ENCODE results near the gene BTBD8. TPM values are rescaled to one million over a fixed set of nuclear protein-coding genes. Genes with fewer than 3 reads are reported as not detected.

Gene BTBD8
- total and polyA plus RNA-seq, 3 donors from 2014 or later: 4.5 to 15.3 (median 14.6) TPM

DNA sequence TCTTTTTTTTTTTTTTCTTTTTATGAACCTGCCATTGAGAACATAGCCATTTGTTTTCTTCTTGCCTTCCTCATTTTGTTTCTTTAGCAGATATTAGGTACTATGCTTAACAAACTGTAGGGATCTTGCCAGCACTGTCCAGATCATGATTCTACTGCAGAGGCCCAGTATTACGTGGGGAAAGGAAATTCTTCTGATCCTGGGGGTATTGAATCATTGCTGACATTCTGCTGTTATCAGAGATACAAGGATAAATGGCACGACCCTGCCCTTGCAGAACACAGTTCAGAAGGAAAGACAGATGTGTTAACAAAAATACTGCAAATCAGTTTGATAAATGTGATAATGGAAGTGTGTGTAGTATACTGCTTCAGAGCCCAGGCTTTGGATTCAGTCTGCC is 56.2 kb downstream of the BTBD8 start:
- H3K4me1 ChIP-seq: no peaks in the 10 kb centered on the region
- H3K4me3 ChIP-seq: no peak overlapping the region

DNA sequence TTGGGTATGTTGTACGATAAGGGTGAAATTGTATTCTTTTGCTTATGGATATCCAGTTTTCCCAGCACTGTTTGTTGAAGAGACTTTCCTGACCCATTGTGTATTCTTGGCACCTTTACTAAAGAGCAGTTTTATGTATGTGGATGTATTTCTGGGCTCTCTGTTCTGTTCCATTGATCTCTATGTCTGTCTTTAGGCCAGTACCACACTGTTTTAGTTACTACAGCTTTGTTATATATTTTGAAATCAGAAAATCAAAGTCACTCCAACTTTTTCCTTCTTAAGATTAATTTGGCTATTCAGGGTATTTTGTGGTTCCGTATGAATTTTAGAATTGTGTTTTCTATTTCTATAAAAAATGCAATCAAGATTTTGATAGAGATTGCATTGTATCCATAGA is 74.8 kb downstream of the BTBD8 start:
- no peaks in the 10 kb centered on the region for H3K36me3 ChIP-seq (ENCODE audit: low read depth, missing control alignments)

More for the DNA sequence above, 56.2 kb downstream of the BTBD8 start:
- no peak for DNase-seq
- no peak for TF ChIP-seq POLR2A (IDR thresholded peaks at IDR 0.05)
- TF ChIP-seq, protein P1, sequence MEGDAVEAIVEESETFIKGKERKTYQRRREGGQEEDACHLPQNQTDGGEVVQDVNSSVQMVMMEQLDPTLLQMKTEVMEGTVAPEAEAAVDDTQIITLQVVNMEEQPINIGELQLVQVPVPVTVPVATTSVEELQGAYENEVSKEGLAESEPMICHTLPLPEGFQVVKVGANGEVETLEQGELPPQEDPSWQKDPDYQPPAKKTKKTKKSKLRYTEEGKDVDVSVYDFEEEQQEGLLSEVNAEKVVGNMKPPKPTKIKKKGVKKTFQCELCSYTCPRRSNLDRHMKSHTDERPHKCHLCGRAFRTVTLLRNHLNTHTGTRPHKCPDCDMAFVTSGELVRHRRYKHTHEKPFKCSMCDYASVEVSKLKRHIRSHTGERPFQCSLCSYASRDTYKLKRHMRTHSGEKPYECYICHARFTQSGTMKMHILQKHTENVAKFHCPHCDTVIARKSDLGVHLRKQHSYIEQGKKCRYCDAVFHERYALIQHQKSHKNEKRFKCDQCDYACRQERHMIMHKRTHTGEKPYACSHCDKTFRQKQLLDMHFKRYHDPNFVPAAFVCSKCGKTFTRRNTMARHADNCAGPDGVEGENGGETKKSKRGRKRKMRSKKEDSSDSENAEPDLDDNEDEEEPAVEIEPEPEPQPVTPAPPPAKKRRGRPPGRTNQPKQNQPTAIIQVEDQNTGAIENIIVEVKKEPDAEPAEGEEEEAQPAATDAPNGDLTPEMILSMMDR (IDR thresholded peaks at IDR 0.05): no peak
- Histone ChIP-seq H3K36me3 (ENCODE audit: low read depth, missing control alignments) (no peaks in the 10 kb centered on the region), H3K27me3 (no peaks in the 10 kb centered on the region), H3K27ac (no peak overlapping the region), H3K9me3 (no peaks in the 10 kb centered on the region)
- intact Hi-C loops (cut with DNase I; ENCODE audit: low total_unique reads): no loop called here
- whole genome bisulfite sequencing, 2 donors: 66 to 70% methylated on average over 2 of the region's 2 CpGs

DNA sequence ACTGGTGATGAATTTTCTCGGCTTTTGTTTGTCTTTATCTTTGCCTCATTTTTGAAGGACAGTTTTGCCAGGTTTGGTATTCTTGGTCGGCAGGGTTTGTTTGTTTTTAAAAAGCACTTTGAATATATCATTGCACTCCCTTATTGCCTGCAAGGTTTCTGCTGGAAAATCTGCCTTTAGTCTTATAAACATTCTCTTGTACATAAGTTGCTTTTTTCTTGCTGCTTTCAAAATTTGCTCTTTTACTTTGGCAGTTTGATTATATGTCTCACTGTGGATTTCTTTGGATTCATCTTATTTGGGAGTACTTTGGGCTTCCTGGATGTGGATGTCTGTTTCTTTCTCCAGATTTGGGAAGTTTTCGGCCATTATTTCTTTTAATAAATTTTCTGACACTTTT is 79.4 kb downstream of the BTBD8 start:
- no peak overlapping the region for H3K27ac ChIP-seq
- H3K4me3 ChIP-seq: no peak overlapping the region

More for the DNA sequence above, 74.8 kb downstream of the BTBD8 start:
- H3K4me1 ChIP-seq: no peaks in the 10 kb centered on the region
- intact Hi-C loops (cut with DNase I; ENCODE audit: low total_unique reads): no loop called here
- 93 to 99% methylated on average over 2 of the region's 2 CpGs for WGBS, 2 donors
- no peaks in the 10 kb centered on the region for H3K27me3 ChIP-seq
- no peak for DNase-seq
- no peaks in the 10 kb centered on the region for H3K9me3 ChIP-seq
- H3K4me3 ChIP-seq: no peak overlapping the region
- no peak for TF ChIP-seq POLR2A (IDR thresholded peaks at IDR 0.05)
- TF ChIP-seq, protein P1 (IDR thresholded peaks at IDR 0.05): no peak
- no peak overlapping the region for H3K27ac ChIP-seq

DNA sequence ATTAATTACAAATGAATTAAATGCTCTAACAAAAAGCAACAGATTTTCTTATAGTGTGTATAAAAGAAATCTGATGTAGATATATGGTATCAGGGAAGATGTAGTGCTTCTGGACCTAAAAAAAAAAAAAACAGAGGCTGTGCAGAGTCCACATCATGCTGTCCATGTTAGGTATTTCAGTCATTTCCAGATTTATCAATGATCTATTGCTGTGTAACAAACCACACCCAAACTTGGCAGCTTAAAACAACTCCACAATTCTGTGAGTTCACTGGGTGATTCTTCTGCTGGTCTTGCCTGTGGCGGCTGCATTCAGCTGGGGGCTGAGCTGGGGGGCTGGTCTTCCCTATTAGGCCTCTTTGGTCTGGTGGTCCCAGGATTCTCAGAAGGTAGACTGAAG is 85.2 kb downstream of the BTBD8 start:
- H3K27me3 ChIP-seq: no peaks in the 10 kb centered on the region
- H3K9me3 ChIP-seq: no peaks in the 10 kb centered on the region
- H3K4me3 ChIP-seq: no peak overlapping the region
- no peaks in the 10 kb centered on the region for H3K36me3 ChIP-seq (ENCODE audit: low read depth, missing control alignments)
- H3K4me1 ChIP-seq: no peaks in the 10 kb centered on the region
- no peak for DNase-seq
- no peak overlapping the region for H3K27ac ChIP-seq
- TF ChIP-seq POLR2A (IDR thresholded peaks at IDR 0.05): no peak
- TF ChIP-seq, protein P1 (IDR thresholded peaks at IDR 0.05): no peak
- intact Hi-C loops (cut with DNase I; ENCODE audit: low total_unique reads): no loop called here
- 96 to 100% methylated on average over 1 of the region's 1 CpG for WGBS, 2 donors

More for the DNA sequence above, 79.4 kb downstream of the BTBD8 start:
- WGBS, 2 donors: 85 to 94% methylated on average over 3 of the region's 3 CpGs
- no peak for DNase-seq
- intact Hi-C loops (cut with DNase I; ENCODE audit: low total_unique reads): no loop called here
- Histone ChIP-seq H3K4me1 (no peaks in the 10 kb centered on the region), H3K27me3 (no peaks in the 10 kb centered on the region), H3K9me3 (no peaks in the 10 kb centered on the region), H3K36me3 (ENCODE audit: low read depth, missing control alignments) (no peaks in the 10 kb centered on the region)
- TF ChIP-seq, protein P1 (IDR thresholded peaks at IDR 0.05): no peak
- TF ChIP-seq POLR2A (IDR thresholded peaks at IDR 0.05): no peak

DNA sequence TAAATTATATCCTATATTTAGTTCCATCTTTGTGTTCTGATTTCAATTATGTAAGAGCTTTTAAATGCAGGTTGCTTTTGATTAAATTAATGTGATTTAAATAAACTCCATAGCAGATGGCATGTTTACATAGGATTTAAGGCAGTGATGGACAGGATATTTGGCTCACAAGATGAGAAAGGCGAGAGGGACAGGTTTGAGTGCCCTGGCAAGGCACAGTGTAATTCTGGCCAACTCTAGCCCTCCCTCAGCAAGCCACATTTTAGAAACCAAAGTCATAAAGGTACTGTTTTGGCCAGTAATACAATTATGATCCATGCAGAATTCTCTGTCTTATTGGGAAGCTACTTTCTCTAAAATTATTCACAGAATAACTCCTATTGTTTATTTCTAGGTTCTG is 87.0 kb downstream of the BTBD8 start:
- Histone ChIP-seq H3K27ac (no peak overlapping the region), H3K36me3 (ENCODE audit: low read depth, missing control alignments) (no peaks in the 10 kb centered on the region), H3K27me3 (no peaks in the 10 kb centered on the region), H3K9me3 (no peaks in the 10 kb centered on the region), H3K4me3 (no peak overlapping the region), H3K4me1 (no peaks in the 10 kb centered on the region)
- WGBS, 2 donors: 94 to 95% methylated on average over 1 of the region's 1 CpG
- TF ChIP-seq, protein P1 (IDR thresholded peaks at IDR 0.05): no peak
- TF ChIP-seq POLR2A (IDR thresholded peaks at IDR 0.05): no peak
- no peak for DNase-seq
- intact Hi-C loops (cut with DNase I; ENCODE audit: low total_unique reads): no loop called here

Measured in testis (tissue), 3 donors.